HG02885 (cell line): ENCODE results near the gene SLC52A1.
A peak's percentile ranks its signal among the peaks of the same experiment; 100 is the strongest.

Source experiments
- ATAC-seq: cut with Tn5 transposase; IDR thresholded peaks from one replicate; pipeline ENCODE4 v1.9.1; 2021; ENCODE audit warnings: mild to moderate bottlenecking; ENCODE audit not compliant: unreplicated experiment, poor library complexity

The SLC52A1 gene

DNA sequence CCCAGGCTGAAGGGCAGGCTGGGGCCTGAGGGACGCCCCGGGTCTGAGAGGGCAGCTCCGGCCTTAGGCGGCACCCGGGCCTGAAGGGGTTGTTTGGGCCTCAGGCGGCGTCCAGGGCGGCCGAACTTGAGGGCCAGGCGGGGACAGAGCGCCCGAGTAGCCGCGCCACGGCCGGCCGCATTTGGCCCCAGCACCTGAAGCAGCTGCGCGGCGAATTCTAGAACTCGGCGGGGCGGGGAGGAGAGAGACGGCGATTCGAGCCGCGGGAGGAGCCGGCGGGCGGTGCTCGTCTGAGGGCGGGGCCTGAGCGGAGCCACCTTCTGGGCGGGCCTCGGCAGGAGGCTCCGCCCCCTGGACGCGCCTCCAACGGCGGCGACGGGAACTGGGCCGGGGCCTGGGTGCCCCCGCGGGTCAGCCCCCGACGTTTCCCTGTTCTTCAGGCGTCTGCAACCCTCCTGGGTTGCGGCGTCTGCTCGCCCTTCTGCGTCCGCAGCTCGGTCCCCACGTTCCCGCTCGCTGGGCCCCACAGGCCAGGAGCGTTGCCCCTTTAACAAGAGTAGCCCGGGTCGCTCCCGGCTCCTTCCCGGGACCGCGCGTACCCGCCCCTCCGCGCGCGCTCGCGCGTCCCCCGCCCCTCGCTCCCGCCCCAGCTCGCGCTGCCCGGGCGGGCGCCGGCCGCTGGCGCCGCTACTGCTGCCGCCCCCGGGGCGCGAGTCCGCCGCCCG, 37.8 kb downstream of the SLC52A1 start, which contains the start of the genes INCA1 and KIF1C:
Gene INCA1 (minus strand): TSS at position 221 of the 725 bp plus-strand sequence. CDS start 3,085 bp downstream, outside the sequence.
Gene KIF1C (plus strand): TSS at position 649 of the 725 bp plus-strand sequence. CDS start 2,297 bp downstream, outside the sequence.
- ATAC-seq: peak; percentile 86

DNA sequence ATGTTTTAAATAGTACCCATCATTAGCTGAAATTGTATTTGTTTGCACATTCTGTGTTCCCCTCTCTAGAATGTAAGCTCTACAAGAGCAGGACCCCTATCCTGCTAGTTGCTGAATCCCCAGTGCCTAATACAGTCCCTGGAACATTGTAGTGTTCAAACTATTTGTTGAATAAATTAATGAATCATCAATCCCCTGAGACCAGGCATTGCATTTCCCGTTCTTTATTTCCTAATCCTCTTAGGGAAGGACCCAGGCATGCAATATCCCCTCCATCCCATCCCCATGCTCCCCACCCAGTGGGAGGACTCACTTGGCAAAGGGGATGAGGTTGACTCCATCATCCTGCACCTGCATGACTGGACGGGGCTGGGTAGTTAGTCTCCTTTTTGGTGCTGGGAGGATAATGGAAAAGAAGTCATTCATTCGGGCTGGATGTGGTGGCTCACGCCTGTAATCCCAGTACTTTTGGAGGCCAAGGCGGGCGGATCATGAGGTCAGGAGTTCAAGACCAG, 41.1 kb downstream of the SLC52A1 start:
- ATAC-seq: no peak

GRCh38 chr17:4987767-4988567, 47.3 kb downstream of the SLC52A1 start:
- ATAC-seq: peak; percentile 20

DNA sequence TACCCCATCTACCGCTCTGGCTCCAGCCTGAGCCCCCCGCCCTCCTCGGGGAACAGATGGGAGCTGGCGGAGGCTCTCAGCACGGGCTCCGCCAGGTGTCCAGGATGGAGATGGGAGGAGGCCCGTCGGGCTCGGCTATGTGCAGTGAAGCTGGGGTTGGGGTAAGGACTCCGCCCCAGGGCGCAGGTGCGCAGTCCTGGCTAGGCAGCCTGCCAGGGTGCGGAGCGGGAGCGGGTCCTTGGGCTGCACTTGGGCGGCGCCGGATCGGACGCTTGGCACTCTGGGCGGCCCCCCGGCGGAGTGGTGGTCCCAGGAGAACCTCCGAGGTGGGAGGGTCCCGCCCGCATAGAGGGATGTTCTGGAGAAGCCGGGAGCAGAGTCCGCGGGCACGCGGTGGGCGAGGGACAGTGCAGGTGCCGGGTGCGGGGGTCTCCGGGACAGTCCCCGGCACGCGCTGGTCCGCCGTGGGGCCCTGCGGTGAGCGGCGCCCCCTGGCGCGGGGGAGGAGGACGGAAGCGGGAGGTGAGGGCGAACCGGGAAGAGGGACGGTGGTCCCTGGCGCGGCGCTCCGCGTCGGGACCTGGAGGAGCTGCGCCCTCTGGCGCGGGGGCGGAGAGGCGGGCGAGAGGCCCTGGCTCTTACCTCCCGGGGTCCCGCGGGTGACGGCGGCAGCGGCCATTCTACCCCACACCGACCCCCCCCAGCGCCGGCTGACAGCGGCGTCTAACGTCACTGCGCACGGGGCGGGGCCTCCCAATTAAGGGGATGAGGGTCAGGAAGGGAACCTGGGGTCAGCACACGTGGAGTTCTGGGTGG, 48.1 kb downstream of the SLC52A1 start, which contains the start of gene CAMTA2:
Gene CAMTA2 (minus strand): TSS at position 725 of the 816 bp plus-strand sequence. CDS start 1,453 bp downstream, outside the sequence.
- peak; percentile 72 for ATAC-seq

GRCh38 chr17:4986403-4986802, 48.8 kb downstream of the SLC52A1 start:
- no peak for ATAC-seq
